Measurements from ENCODE around the gene HINT2. TPM values are rescaled to one million over a fixed set of nuclear protein-coding genes. Genes with fewer than 3 reads are reported as not detected.

HINT2 gene
- total and polyA plus RNA-seq, 2 donors (not counting 1 experiment from before 2014, with no cell fraction given): 31.9 to 33.6 TPM

DNA sequence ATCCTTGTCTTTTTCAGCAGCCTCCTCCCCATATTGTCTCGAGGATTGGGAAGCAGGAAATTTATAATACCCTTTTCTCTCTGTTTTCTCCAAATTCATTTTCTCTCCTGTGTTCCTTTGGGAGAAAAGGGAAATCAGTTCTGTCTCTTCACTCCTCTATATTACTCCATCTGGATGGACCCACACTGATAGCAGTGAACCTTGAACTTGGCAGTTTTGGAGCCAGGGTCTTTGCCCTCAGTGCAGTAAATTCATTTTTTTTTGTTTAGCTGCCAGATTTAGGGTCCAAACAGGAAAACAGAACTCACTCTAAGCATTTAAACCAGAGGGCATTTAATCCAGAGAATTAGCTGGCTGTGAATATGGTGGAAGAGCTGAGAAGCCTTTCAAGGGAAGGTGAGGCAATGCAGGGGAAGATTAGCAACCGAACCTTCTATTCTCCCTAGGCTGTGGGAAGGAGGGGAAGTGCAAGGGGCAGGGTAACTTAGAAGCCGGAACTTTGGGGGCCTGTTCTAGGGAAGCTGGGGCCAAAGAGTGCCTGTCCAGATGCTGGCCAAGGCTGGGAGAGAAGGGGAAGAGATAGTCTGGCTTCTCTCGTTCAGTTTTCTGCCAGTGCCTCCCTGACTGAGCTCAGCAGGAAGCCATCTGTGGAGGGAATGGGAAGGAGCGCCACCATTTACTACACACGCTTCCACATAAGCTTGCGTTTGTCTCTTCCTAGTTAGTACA lies 39.8 kb downstream of the HINT2 start:
- H3K9me3 Mint-ChIP-seq (ENCODE audit: insufficient read depth): no peaks in the 10 kb centered on the region
- TF ChIP-seq, protein P1, sequence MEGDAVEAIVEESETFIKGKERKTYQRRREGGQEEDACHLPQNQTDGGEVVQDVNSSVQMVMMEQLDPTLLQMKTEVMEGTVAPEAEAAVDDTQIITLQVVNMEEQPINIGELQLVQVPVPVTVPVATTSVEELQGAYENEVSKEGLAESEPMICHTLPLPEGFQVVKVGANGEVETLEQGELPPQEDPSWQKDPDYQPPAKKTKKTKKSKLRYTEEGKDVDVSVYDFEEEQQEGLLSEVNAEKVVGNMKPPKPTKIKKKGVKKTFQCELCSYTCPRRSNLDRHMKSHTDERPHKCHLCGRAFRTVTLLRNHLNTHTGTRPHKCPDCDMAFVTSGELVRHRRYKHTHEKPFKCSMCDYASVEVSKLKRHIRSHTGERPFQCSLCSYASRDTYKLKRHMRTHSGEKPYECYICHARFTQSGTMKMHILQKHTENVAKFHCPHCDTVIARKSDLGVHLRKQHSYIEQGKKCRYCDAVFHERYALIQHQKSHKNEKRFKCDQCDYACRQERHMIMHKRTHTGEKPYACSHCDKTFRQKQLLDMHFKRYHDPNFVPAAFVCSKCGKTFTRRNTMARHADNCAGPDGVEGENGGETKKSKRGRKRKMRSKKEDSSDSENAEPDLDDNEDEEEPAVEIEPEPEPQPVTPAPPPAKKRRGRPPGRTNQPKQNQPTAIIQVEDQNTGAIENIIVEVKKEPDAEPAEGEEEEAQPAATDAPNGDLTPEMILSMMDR (IDR thresholded peaks at IDR 0.05): no peak
- no peak for TF ChIP-seq EZH2 (IDR thresholded peaks at IDR 0.05; ENCODE audit: borderline replicate concordance, insufficient read depth, low read depth, low read length, poor library complexity, severe bottlenecking)
- ChIA-PET POLR2A (interaction anchor here (1.0 kb wide), 1 partner anchor 18 kb away, joined by 3 read pairs; no protein-coding TSS in a partner anchor), CTCF (interaction anchor here (0.6 to 2.3 kb wide), 9 partner anchors 8 to 107 kb away, joined by 3 to 15 read pairs (median 4); no protein-coding TSS in a partner anchor)
- H3K27me3 ChIP-seq (replicated peaks in 1 of 4; ENCODE audit: control extremely low read depth in 1 of 4, control insufficient read depth in 3 of 4, insufficient read depth in 4 of 4, low read length in 3 of 4): no peaks in the 10 kb centered on the region
- H3K4me1 Mint-ChIP-seq: peaks cover 15% of the 10 kb centered on the region
- H3K4me3 ChIP-seq (ENCODE audit: control extremely low read depth in 1 of 5, extremely low read depth in 1 of 5, insufficient read depth in 1 of 5, low read depth in 2 of 5, low read length in 4 of 5): no peak overlapping the region
- H3K4me3 Mint-ChIP-seq: peak overlapping the region; percentile 16
- no peak for ATAC-seq (ENCODE audit: low read depth)
- DNase-seq: no peak
- H3K4me1 ChIP-seq (ENCODE audit: control insufficient read depth in 2 of 2, insufficient read depth in 2 of 2, low read length in 2 of 2): peaks cover 6 to 15% of the 10 kb centered on the region in 2 donors
- H3K27me3 Mint-ChIP-seq: no peaks in the 10 kb centered on the region
- no peaks in the 10 kb centered on the region for H3K9me3 ChIP-seq (ENCODE audit: control extremely low read depth in 1 of 3, control insufficient read depth in 2 of 3, insufficient read depth in 1 of 3, low read length in 2 of 3)
- peak overlapping the region; percentile 85 for H3K27ac Mint-ChIP-seq
- H3K4me2 ChIP-seq (replicated peaks; ENCODE audit: low read depth, low read length, poor library complexity, severe bottlenecking): no peak overlapping the region
- peaks cover 0 to 8% of the 10 kb centered on the region in 2 experiments for H3K36me3 ChIP-seq (replicated peaks in 1 of 2; ENCODE audit: control extremely low read depth in 1 of 2, control insufficient read depth in 1 of 2, extremely low read depth in 1 of 2, insufficient read depth in 2 of 2, low read length in 1 of 2)
- intact Hi-C loops (cut with micrococcal nuclease): no loop called here
- WGBS (ENCODE audit: insufficient coverage): 28% methylated on average over 2 of the region's 7 CpGs
- no peak overlapping the region for H3K9ac ChIP-seq (ENCODE audit: low read length)
- H3K79me2 ChIP-seq (ENCODE audit: control insufficient read depth, insufficient read depth, low read length): peaks cover 22% of the 10 kb centered on the region
- H2AFZ ChIP-seq (ENCODE audit: insufficient read depth, low read depth, low read length, poor library complexity, severe bottlenecking): no peak overlapping the region
- H4K20me1 ChIP-seq (ENCODE audit: control insufficient read depth, insufficient read depth, low read length, poor library complexity, severe bottlenecking): peaks cover 14% of the 10 kb centered on the region
- peak overlapping the region in 1 of 2 donors; percentile 11 for H3K27ac ChIP-seq (ENCODE audit: low read length in 2 of 2)

DNA sequence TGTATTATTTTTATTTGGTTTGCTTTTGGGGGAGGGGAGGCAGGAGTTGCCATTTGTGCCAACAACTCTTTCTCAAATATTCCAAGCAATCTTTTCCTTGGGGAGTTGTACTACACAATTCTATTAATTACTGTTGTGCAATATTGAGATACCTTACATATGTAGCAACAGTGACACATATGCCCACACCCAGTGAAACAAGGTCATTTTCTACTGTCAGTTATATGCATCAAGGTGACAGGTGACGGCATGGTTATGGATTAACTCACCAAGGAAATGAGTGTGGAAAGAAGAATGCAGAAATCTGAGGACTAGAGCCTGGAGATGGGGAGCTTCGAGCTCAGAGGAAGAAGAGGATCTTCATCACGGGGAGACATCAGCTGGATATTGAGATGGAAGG lies 42.9 kb downstream of the HINT2 start:
- TF ChIP-seq, protein P1 (IDR thresholded peaks at IDR 0.05): no peak
- TF ChIP-seq EZH2 (IDR thresholded peaks at IDR 0.05; ENCODE audit: borderline replicate concordance, insufficient read depth, low read depth, low read length, poor library complexity, severe bottlenecking): no peak
- POLR2A ChIA-PET: no interaction called here
- Histone ChIP-seq H4K20me1 (ENCODE audit: control insufficient read depth, insufficient read depth, low read length, poor library complexity, severe bottlenecking) (peaks cover 44% of the 10 kb centered on the region), H2AFZ (ENCODE audit: insufficient read depth, low read depth, low read length, poor library complexity, severe bottlenecking) (no peak overlapping the region), H3K79me2 (ENCODE audit: control insufficient read depth, insufficient read depth, low read length) (peaks cover 53% of the 10 kb centered on the region), H3K4me3 (ENCODE audit: control extremely low read depth in 1 of 5, extremely low read depth in 1 of 5, insufficient read depth in 1 of 5, low read depth in 2 of 5, low read length in 4 of 5) (no peak overlapping the region), H3K27me3 (replicated peaks in 1 of 4; ENCODE audit: control extremely low read depth in 1 of 4, control insufficient read depth in 3 of 4, insufficient read depth in 4 of 4, low read length in 3 of 4) (no peaks in the 10 kb centered on the region), H3K4me1 (ENCODE audit: control insufficient read depth in 2 of 2, insufficient read depth in 2 of 2, low read length in 2 of 2) (peaks cover 6 to 15% of the 10 kb centered on the region in 2 donors), H3K36me3 (replicated peaks in 1 of 2; ENCODE audit: control extremely low read depth in 1 of 2, control insufficient read depth in 1 of 2, extremely low read depth in 1 of 2, insufficient read depth in 2 of 2, low read length in 1 of 2) (peaks cover 2 to 17% of the 10 kb centered on the region in 2 experiments), H3K9ac (ENCODE audit: low read length) (no peak overlapping the region), H3K4me2 (replicated peaks; ENCODE audit: low read depth, low read length, poor library complexity, severe bottlenecking) (no peak overlapping the region), H3K9me3 (ENCODE audit: control extremely low read depth in 1 of 3, control insufficient read depth in 2 of 3, insufficient read depth in 1 of 3, low read length in 2 of 3) (no peaks in the 10 kb centered on the region), H3K27ac (ENCODE audit: low read length in 2 of 2) (no peak overlapping the region)
- ATAC-seq (ENCODE audit: low read depth) (no peak), DNase-seq (no peak)
- Mint-ChIP-seq H3K27ac (no peak overlapping the region), H3K9me3 (ENCODE audit: insufficient read depth) (no peaks in the 10 kb centered on the region), H3K4me1 (peaks cover 15% of the 10 kb centered on the region), H3K4me3 (no peak overlapping the region), H3K27me3 (no peaks in the 10 kb centered on the region)
- WGBS (ENCODE audit: insufficient coverage): 100% methylated on average over 2 of the region's 3 CpGs
- CTCF ChIA-PET: interaction anchor here (1.3 to 3.8 kb wide), 3 partner anchors 16 to 42 kb away, joined by 4 to 22 read pairs (median 8); no protein-coding TSS in a partner anchor
- intact Hi-C loops (cut with micrococcal nuclease): no loop called here

Measured in B cell (primary cell).